Spleen (tissue), 7 donors: Measurements from ENCODE around the gene FGF14.

Source experiments
- POLR2A ChIP-seq, 3 donors: fragments of 450-650 bp; IDR thresholded peaks; one replicate each; pipeline ENCODE4 v1.5.1; 2017; ENCODE audit warnings: antibody characterized with exemption in 3 of 3, mild to moderate bottlenecking in 1 of 3
- TF ChIP-seq, protein P1 (sequence below), 11 experiments: fragments of 200-600 bp in 7 of 11; fragments of 450-650 bp in 4 of 11; sonication (generic) in 4 of 11; IDR thresholded peaks in 8 of 11; conservative IDR thresholded peaks in 3 of 11; 1 replicate in 7 of 11; 2 replicates in 4 of 11; pipeline versions ENCODE4 v1.4.0 to v1.8.0; 2016 to 2021; ENCODE audit warnings: antibody characterized with exemption in 11 of 11, inconsistent platforms in 4 of 11, mild to moderate bottlenecking in 1 of 11
- donor health status: DM: no; HTN: no; CAD: no; lungs with moderate emphysema.
- donor health status: DM: no; HTN: no; CAD: no.
- donor health status: DM: no; HTN: no; CAD: no.

DNA sequence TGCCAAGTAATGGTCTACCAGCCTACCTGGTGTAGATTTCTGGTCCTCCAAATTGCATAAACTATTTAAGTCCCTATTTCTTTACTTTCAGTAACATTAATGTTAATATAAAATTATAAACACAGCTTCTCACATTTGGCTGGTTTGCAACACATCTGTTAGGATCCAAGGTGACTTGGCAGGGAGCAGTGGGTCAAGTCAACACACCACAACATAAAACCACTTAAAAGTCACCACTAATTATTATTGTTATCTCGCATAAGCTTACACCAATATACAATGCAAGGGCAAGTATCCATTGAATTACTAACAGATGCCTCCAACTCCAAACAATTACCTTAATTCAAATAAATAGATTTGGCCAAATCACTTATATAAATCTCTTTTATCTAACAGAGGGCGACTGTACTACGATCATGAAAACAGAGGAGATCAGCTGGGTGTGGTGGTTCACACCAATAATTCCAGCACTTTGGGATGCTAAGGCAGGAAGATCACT lies 74.7 kb downstream of the FGF14 start:
- TF ChIP-seq, protein P1, sequence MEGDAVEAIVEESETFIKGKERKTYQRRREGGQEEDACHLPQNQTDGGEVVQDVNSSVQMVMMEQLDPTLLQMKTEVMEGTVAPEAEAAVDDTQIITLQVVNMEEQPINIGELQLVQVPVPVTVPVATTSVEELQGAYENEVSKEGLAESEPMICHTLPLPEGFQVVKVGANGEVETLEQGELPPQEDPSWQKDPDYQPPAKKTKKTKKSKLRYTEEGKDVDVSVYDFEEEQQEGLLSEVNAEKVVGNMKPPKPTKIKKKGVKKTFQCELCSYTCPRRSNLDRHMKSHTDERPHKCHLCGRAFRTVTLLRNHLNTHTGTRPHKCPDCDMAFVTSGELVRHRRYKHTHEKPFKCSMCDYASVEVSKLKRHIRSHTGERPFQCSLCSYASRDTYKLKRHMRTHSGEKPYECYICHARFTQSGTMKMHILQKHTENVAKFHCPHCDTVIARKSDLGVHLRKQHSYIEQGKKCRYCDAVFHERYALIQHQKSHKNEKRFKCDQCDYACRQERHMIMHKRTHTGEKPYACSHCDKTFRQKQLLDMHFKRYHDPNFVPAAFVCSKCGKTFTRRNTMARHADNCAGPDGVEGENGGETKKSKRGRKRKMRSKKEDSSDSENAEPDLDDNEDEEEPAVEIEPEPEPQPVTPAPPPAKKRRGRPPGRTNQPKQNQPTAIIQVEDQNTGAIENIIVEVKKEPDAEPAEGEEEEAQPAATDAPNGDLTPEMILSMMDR (IDR thresholded peaks at IDR 0.05 in 8 of 11, conservative IDR thresholded peaks at IDR 0.05 in 3 of 11), result no peak
- no peak for TF ChIP-seq POLR2A (IDR thresholded peaks at IDR 0.05)
